LNCAP (cell line): ENCODE data around the gene AEBP1.

Experiments
- TF ChIP-seq, protein P1 (sequence below): fragments of 450-650 bp; IDR thresholded peaks from 2 replicates; pipeline ENCODE4 v1.5.1; 2017; ENCODE audit warnings: mild to moderate bottlenecking

Gene AEBP1

DNA sequence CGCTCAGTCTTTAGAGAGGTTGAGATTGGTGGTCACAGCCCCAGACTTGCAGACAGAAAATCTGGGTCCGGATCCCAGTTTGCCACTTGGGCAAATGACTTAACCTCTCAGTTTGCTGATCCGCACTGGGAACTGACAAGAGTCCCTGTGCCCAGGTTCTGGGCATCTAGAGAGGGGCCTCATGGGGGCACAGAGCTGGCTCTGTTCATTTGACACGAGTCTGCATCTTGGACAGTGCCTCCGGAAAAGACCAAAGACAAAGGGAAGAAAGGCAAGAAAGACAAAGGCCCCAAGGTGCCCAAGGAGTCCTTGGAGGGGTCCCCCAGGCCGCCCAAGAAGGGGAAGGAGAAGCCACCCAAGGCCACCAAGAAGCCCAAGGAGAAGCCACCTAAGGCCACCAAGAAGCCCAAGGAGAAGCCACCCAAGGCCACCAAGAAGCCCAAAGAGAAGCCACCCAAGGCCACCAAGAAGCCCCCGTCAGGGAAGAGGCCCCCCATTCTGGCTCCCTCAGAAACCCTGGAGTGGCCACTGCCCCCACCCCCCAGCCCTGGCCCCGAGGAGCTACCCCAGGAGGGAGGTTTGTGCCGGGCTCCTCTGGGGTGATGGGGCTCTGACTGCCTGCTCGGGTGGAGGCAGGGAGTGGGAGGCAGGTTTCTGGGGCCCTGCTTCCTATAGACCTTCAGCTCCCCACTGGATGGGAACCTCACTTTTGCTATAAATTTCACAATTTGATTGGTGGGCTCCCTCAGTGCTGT is 2.3 kb downstream of the AEBP1 start:
- TF ChIP-seq, protein P1, sequence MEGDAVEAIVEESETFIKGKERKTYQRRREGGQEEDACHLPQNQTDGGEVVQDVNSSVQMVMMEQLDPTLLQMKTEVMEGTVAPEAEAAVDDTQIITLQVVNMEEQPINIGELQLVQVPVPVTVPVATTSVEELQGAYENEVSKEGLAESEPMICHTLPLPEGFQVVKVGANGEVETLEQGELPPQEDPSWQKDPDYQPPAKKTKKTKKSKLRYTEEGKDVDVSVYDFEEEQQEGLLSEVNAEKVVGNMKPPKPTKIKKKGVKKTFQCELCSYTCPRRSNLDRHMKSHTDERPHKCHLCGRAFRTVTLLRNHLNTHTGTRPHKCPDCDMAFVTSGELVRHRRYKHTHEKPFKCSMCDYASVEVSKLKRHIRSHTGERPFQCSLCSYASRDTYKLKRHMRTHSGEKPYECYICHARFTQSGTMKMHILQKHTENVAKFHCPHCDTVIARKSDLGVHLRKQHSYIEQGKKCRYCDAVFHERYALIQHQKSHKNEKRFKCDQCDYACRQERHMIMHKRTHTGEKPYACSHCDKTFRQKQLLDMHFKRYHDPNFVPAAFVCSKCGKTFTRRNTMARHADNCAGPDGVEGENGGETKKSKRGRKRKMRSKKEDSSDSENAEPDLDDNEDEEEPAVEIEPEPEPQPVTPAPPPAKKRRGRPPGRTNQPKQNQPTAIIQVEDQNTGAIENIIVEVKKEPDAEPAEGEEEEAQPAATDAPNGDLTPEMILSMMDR = no peak

DNA sequence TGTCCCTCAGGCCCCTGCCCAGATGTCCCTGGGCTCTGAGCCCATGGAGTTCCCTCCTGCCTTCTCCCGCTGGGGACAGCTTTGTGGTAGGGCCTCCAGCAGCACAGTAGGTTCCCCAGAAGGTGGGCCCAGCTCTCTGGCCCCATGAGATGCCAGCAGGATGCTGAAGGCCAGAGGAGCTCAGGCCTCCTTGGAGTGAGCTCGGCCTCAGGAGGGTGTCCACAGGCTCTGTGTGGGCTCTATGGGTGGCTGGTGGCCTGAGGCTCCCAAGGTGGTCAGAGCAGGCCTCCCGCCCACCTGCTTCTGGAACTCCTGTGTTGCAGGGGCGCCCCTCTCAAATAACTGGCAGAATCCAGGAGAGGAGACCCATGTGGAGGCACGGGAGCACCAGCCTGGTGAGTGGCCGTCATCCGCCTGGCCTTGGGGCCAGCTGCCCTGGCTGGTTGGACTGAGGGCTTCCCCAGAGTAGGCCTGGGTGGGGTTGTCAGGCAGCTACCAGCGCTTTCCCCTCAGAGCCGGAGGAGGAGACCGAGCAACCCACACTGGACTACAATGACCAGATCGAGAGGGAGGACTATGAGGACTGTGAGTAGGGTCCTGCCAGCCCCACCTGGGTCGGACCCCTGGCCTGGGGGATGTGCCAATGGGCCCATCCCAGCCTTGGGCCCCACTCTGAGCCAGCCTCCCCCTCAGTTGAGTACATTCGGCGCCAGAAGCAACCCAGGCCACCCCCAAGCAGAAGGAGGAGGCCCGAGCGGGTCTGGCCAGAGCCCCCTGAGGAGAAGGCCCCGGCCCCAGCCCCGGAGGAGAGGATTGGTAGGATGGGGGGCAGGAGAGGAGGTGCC is 3.2 kb downstream of the AEBP1 start:
- TF ChIP-seq, protein P1 = no peak

DNA sequence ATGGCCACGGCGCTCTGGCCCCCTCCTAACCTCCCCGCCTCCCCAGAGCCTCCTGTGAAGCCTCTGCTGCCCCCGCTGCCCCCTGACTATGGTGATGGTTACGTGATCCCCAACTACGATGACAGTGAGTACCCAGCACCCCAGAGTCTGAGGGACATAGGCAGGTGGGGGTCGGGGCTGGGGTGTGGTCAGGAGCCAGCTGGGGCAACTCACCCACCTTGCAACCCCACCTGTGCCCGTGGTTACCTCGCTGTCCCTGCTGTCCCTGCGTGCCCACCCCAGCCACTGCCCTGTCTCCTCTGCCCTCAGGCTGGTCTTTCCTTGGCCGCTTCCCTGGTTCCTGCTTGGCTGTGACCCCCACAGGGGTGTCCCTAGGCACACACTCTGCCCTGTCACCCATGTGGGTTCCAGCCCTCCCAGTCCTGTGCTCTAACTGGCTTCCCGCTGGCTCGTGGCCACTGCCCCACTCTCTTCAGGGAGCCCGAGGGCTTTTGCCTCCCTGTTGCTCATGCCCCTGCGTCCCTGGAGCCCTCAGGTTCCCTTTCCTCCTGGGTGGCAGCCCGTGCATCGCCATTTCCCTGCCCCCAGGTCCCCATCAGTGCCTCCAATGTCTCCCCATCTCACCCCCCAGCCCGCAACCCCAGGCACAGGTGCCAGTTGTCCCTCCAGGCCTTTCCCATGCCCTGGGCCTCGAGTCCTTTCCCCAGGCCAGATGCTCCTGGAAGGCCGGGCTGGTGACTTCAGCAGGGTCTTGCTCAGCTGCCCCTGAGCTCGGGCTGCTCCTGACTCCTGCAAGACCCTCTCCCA is 4.0 kb downstream of the AEBP1 start:
- TF ChIP-seq, protein P1 = no peak

DNA sequence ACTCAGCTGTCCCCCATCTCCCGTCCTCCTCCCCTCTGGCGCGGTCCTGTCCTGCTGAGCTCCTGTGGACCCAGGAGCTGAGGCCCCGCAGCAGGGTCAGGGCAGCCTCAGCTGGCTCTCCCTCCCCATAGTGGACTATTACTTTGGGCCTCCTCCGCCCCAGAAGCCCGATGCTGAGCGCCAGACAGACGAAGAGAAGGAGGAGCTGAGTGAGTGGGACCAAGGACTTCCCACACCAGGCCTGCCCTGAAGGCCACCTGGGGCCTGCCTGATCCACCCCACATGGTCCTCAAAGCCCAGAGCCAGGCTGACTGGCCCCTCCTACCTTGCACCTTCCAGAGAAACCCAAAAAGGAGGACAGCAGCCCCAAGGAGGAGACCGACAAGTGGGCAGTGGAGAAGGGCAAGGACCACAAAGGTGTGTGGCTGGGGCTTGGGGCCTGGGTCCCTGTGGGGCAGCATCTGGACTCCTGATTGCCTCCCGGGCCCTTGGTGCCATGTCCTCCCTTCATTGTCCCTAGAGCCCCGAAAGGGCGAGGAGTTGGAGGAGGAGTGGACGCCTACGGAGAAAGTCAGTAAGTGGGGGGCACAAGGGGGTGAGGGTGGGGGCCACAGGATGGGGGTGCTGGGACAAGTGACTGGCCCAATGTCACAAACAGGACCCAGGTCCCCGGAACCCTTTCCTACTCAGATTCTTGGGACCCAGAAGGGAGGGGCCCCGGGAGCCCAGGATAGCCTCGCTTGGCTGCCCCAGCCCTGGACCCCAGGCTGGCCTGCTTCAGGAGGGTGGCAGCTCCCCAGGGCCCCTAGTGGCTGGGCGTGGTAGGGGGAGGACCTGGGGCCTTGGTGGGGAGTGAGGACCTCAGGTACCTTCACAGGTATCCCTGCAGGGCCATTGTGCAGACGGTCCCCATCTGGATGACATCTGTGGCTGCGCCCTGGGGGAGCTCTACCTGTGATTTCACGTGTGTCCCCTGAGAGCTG is 4.9 kb downstream of the AEBP1 start:
- TF ChIP-seq, protein P1 = no peak

DNA sequence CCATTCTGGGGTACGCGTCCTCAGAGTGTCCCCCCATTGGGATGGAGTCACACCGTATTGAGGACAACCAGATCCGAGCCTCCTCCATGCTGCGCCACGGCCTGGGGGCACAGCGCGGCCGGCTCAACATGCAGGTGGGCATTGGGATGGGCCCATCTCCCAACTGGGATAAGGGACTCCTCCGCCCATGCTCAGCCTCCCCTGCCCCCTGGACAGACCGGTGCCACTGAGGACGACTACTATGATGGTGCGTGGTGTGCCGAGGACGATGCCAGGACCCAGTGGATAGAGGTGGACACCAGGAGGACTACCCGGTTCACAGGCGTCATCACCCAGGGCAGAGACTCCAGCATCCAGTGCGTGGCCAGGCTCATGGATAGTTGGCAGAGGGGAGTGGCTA is 5.8 kb downstream of the AEBP1 start:
- TF ChIP-seq, protein P1 = no peak

DNA sequence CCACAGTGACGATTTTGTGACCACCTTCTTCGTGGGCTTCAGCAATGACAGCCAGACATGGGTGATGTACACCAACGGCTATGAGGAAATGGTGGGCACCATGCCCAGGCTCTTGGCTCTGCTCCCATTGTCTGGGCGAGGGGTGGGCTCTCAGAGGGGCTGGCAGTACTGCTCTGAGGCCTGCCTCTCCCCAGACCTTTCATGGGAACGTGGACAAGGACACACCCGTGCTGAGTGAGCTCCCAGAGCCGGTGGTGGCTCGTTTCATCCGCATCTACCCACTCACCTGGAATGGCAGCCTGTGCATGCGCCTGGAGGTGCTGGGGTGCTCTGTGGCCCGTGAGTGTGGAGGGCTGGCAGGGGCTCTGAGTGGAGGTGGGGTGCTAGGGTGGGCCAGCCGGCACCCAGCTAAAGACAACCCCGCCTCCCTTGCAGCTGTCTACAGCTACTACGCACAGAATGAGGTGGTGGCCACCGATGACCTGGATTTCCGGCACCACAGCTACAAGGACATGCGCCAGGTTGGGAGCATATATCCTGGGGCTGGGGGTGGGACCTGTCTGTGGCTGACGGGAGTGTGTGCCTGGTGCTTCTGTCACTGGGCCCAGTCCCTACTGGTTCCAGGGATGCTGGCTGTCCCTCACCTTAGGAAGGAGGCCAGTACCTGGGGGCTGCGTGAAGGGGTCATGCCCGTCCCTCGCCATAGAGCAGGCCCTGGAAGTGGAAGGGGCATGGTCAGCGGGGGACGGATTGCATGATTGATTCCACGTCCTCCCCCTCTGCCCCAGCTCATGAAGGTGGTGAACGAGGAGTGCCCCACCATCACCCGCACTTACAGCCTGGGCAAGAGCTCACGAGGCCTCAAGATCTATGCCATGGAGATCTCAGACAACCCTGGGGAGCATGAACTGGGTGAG is 6.8 kb downstream of the AEBP1 start:
- TF ChIP-seq, protein P1 = no peak
